IMR-90 (cell line): ENCODE data around the gene NLGN1. TPM values are rescaled to one million over a fixed set of nuclear protein-coding genes. Genes with fewer than 3 reads are reported as not detected.

ENCODE experiments used
- ATAC-seq: fragments of 200-7000 bp; cut with Tn5 transposase; 2 replicates; pipeline ENCODE4 v1.9.1; 2020; ENCODE audit warnings: low read depth, mild to moderate bottlenecking, moderate library complexity
- BruUV-seq: library from RNA; stranded (reverse); fragments of 400-500 nt; replicated peaks from 2 replicates; lab custom pipeline; 2021; lab: Mats Ljungman, UMichigan
- CTCF ChIA-PET: fragments of 300-600 bp; formaldehyde crosslinking; extraction: SDS; loops from one replicate; lab custom pipeline; 2021; ENCODE audit warnings: antibody characterized with exemption; lab: Yijun Ruan, JAX
- POLR2A ChIA-PET: fragments of 300-600 bp; sonication (Branson Sonifier 250); formaldehyde crosslinking; loops from one replicate; lab custom pipeline; 2022; ENCODE audit warnings: antibody characterized with exemption; ENCODE audit not compliant: unreplicated experiment; lab: Charles Lee
- DNase-seq: peaks from one replicate; pipeline ENCODE4 v3.0.0; 2013
- H2AFZ ChIP-seq: replicated peaks from 2 replicates; pipeline ENCODE3; 2013; ENCODE audit warnings: low read length, mild to moderate bottlenecking; ENCODE audit not compliant: poor library complexity
- H2AK5ac ChIP-seq: 2 replicates; pipeline ENCODE4 v1.6.1; 2013; ENCODE audit warnings: low read depth, low read length, inconsistent platforms
- H2AK9ac ChIP-seq: replicated peaks from 2 replicates; pipeline ENCODE3; 2013; ENCODE audit warnings: mild to moderate bottlenecking, low read depth, low read length, moderate library complexity; ENCODE audit not compliant: poor library complexity
- H2BK120ac ChIP-seq: 2 replicates; pipeline ENCODE4 v1.6.1; 2013; ENCODE audit warnings: low read depth, low read length, inconsistent platforms
- H2BK15ac ChIP-seq: 3 replicates; pipeline ENCODE4 v1.6.1; 2013; ENCODE audit warnings: low read depth, low read length, inconsistent platforms
- H2BK20ac ChIP-seq: 2 replicates; pipeline ENCODE4 v1.6.1; 2013; ENCODE audit warnings: low read depth, mild to moderate bottlenecking, inconsistent platforms, low read length, moderate library complexity
- H2BK5ac ChIP-seq: 2 replicates; pipeline ENCODE4 v1.6.1; 2013; ENCODE audit warnings: mild to moderate bottlenecking, low read depth, low read length, inconsistent platforms; ENCODE audit not compliant: poor library complexity, severe bottlenecking
- H3K14ac ChIP-seq: replicated peaks from 2 replicates; pipeline ENCODE4 v1.6.1; 2013; ENCODE audit warnings: low read depth, low read length, inconsistent platforms
- H3K18ac ChIP-seq: 2 replicates; pipeline ENCODE4 v1.6.1; 2013; ENCODE audit warnings: low read depth, low read length, control low read depth
- H3K23ac ChIP-seq: 2 replicates; pipeline ENCODE4 v1.6.1; 2013; ENCODE audit warnings: low read depth, low read length, inconsistent platforms
- H3K27ac ChIP-seq: 2 replicates; pipeline ENCODE4 v1.5.1; 2013; ENCODE audit warnings: mild to moderate bottlenecking, control low read depth, low read length; ENCODE audit not compliant: insufficient read depth
- H3K27me3 ChIP-seq: 2 replicates; pipeline ENCODE4 v1.6.1; 2013; ENCODE audit warnings: low read length; ENCODE audit not compliant: control insufficient read depth, insufficient read depth
- H3K36me3 ChIP-seq: 2 replicates; pipeline ENCODE4 v1.6.1; 2013; ENCODE audit warnings: low read length, mixed read lengths; ENCODE audit not compliant: control insufficient read depth, insufficient read depth
- H3K4ac ChIP-seq: 2 replicates; pipeline ENCODE4 v1.6.1; 2013; ENCODE audit warnings: low read depth, low read length, inconsistent platforms
- H3K4me1 ChIP-seq: 2 replicates; pipeline ENCODE4 v1.6.1; 2013; ENCODE audit warnings: low read length, mixed read lengths; ENCODE audit not compliant: control insufficient read depth, insufficient read depth
- H3K4me2 ChIP-seq: 2 replicates; pipeline ENCODE4 v1.6.1; 2013; ENCODE audit warnings: low read depth, mild to moderate bottlenecking, control low read depth, low read length, moderate library complexity
- H3K4me3 ChIP-seq: 2 replicates; pipeline ENCODE4 v1.5.1; 2013; ENCODE audit warnings: low read depth, mild to moderate bottlenecking, control low read depth, low read length, moderate library complexity; ENCODE audit not compliant: insufficient read depth
- H3K56ac ChIP-seq: 2 replicates; pipeline ENCODE4 v1.6.1; 2013; ENCODE audit warnings: low read length, inconsistent platforms; ENCODE audit not compliant: insufficient read depth; ENCODE audit errors: extremely low read depth
- H3K79me1 ChIP-seq, 2 experiments: 2 replicates each; pipeline ENCODE4 v1.6.1; 2013; ENCODE audit warnings: low read length in 2 of 2, inconsistent platforms in 1 of 2, low read depth in 1 of 2
- H3K9ac ChIP-seq: 2 replicates; pipeline ENCODE4 v1.6.1; 2013; ENCODE audit warnings: low read depth, low read length, control low read depth
- H3K9me1 ChIP-seq: 2 replicates; pipeline ENCODE4 v1.6.1; 2013; ENCODE audit warnings: low read length, inconsistent platforms; ENCODE audit not compliant: insufficient read depth
- H3K9me3 ChIP-seq: 2 replicates; pipeline ENCODE4 v1.6.1; 2013; ENCODE audit warnings: low read length; ENCODE audit not compliant: control insufficient read depth, insufficient read depth
- H4K20me1 ChIP-seq: 2 replicates; pipeline ENCODE4 v1.6.1; 2013; ENCODE audit warnings: low read length, inconsistent platforms; ENCODE audit not compliant: insufficient read depth
- H4K5ac ChIP-seq: 2 replicates; pipeline ENCODE4 v1.6.1; 2013; ENCODE audit warnings: mild to moderate bottlenecking, low read depth, low read length, control low read depth
- H4K8ac ChIP-seq, 2 experiments: 2 replicates each; pipeline ENCODE4 v1.6.1; 2013; ENCODE audit warnings: low read depth in 2 of 2, low read length in 2 of 2, control low read depth in 1 of 2, inconsistent platforms in 1 of 2
- H4K91ac ChIP-seq: 2 replicates; pipeline ENCODE4 v1.6.1; 2013; ENCODE audit warnings: low read depth, low read length, inconsistent platforms; ENCODE audit not compliant: insufficient read depth
- CEBPB ChIP-seq: IDR thresholded peaks from 2 replicates; pipeline ENCODE4 v1.6.1; 2012; ENCODE audit warnings: low read depth, low read length, improper control_type of control experiment
- FOS ChIP-seq: fragments of 150-350 bp; IDR thresholded peaks from 2 replicates; pipeline ENCODE4 v1.6.1; 2016; ENCODE audit warnings: low read depth, low read length
- MAFK ChIP-seq: IDR thresholded peaks from 2 replicates; pipeline ENCODE4 v1.6.1; 2012; ENCODE audit warnings: low read depth, low read length, improper control_type of control experiment
- MXI1 ChIP-seq: IDR thresholded peaks from 2 replicates; pipeline ENCODE4 v1.6.1; 2012; ENCODE audit warnings: low read depth, mild to moderate bottlenecking, low read length, moderate library complexity, borderline replicate concordance
- RAD21 ChIP-seq: IDR thresholded peaks from 2 replicates; pipeline ENCODE4 v1.6.1; 2012; ENCODE audit warnings: low read length, improper control_type of control experiment
- RFX5 ChIP-seq: IDR thresholded peaks from 2 replicates; pipeline ENCODE4 v1.8.0; 2012; ENCODE audit warnings: low read depth, mild to moderate bottlenecking, low read length, moderate library complexity
- WGBS, 2 experiments: methylation state at CpG; one replicate each; pipeline versions ENCODE4 v1.1.5 to v1.1.7; 2013; ENCODE audit warnings: missing lambda C conversion rate in 2 of 2; ENCODE audit not compliant: insufficient read length in 1 of 2; ENCODE audit errors: extremely low coverage in 2 of 2; 5-methylcytosine and 5-hydroxymethylcytosine counted together
- dilution Hi-C: fragments of 300-500 bp; cut with HindIII; formaldehyde crosslinking; loops from one replicate; pipeline ENCODE4 v1.14.3; 2018; ENCODE audit warnings: low sequenced_read_pairs; ENCODE audit not compliant: unreplicated experiment
- in situ Hi-C: fragments of 300-500 bp; cut with MboI; formaldehyde crosslinking; loops from 3 replicates; pipeline ENCODE4 v1.14.3; 2019; ENCODE audit warnings: low sequenced_read_pairs, inconsistent platforms, mixed read lengths
- intact Hi-C: fragments of 100-400 bp; cut with micrococcal nuclease; formaldehyde crosslinking; loops from 2 replicates; pipeline ENCODE4 v1.10.0; 2022
- polyA plus RNA-seq, 3 experiments: library from polyadenylated mRNA; depleted of rRNA; stranded (reverse); fragments of >200 nt; gene quantifications; 2 replicates each; pipeline ENCODE4 v1.2.3, GENCODE V29; 2012; ENCODE audit warnings: low replicate concordance in 1 of 3
- total RNA-seq: library from RNA; depleted of rRNA; stranded (reverse); fragments of >200 nt; gene quantifications from 2 replicates; pipeline ENCODE4 v1.2.3, GENCODE V29; 2012
- TF ChIP-seq, protein P1 (sequence below): conservative IDR thresholded peaks from 2 replicates; pipeline ENCODE4 v1.5.1; 2012; ENCODE audit warnings: mild to moderate bottlenecking, low read depth, low read length, improper control_type of control experiment

Gene NLGN1
- total and polyA plus RNA-seq, 2 of the 4 experiments (the other 2 are of a cell fraction): 1.8 to 12.5 TPM

GRCh38 chr3:174035328-174035886, 637.9 kb downstream of the NLGN1 start:
- no peak overlapping the region for H3K4ac ChIP-seq
- H3K14ac ChIP-seq: no peak overlapping the region
- H4K5ac ChIP-seq: no peak overlapping the region
- no peak overlapping the region for H2AFZ ChIP-seq
- H4K20me1 ChIP-seq: no peaks in the 10 kb centered on the region
- no CpG with 5 or more reads among the region's 4 CpGs for WGBS, 2 experiments
- dilution Hi-C loops: no loop called here
- no peaks in the 10 kb centered on the region for H3K9me3 ChIP-seq
- H3K4me3 ChIP-seq: no peak overlapping the region
- peak; percentile 19 for DNase-seq
- H2AK5ac ChIP-seq: no peak overlapping the region
- H2BK120ac ChIP-seq: no peak overlapping the region
- H4K8ac ChIP-seq: no peak overlapping the region
- no peak overlapping the region for H2AK9ac ChIP-seq
- POLR2A ChIA-PET: no interaction called here
- no peak overlapping the region for H3K4me2 ChIP-seq
- no peak overlapping the region for H2BK15ac ChIP-seq
- no peaks in the 10 kb centered on the region for H3K9me1 ChIP-seq
- H4K91ac ChIP-seq: no peak overlapping the region
- no peaks in the 10 kb centered on the region for H3K36me3 ChIP-seq
- in situ Hi-C loops: no loop called here
- intact Hi-C loops: no loop called here
- H3K79me1 ChIP-seq: no peaks in the 10 kb centered on the region
- no peak for TF ChIP-seq RAD21
- no peak for TF ChIP-seq FOS
- no peak for TF ChIP-seq CEBPB
- TF ChIP-seq RFX5: no peak
- TF ChIP-seq MXI1: no peak
- TF ChIP-seq, protein P1, sequence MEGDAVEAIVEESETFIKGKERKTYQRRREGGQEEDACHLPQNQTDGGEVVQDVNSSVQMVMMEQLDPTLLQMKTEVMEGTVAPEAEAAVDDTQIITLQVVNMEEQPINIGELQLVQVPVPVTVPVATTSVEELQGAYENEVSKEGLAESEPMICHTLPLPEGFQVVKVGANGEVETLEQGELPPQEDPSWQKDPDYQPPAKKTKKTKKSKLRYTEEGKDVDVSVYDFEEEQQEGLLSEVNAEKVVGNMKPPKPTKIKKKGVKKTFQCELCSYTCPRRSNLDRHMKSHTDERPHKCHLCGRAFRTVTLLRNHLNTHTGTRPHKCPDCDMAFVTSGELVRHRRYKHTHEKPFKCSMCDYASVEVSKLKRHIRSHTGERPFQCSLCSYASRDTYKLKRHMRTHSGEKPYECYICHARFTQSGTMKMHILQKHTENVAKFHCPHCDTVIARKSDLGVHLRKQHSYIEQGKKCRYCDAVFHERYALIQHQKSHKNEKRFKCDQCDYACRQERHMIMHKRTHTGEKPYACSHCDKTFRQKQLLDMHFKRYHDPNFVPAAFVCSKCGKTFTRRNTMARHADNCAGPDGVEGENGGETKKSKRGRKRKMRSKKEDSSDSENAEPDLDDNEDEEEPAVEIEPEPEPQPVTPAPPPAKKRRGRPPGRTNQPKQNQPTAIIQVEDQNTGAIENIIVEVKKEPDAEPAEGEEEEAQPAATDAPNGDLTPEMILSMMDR: no peak
- TF ChIP-seq MAFK: no peak
- H3K9ac ChIP-seq: no peak overlapping the region
- no peak overlapping the region for H2BK20ac ChIP-seq
- no peak overlapping the region for H3K23ac ChIP-seq
- H2BK5ac ChIP-seq: no peak overlapping the region
- no peaks in the 10 kb centered on the region for H3K27me3 ChIP-seq
- BruUV-seq: no TSS peak
- H3K18ac ChIP-seq: no peak overlapping the region
- CTCF ChIA-PET: interaction anchor here (1.0 kb wide), 1 partner anchor 9 kb away, joined by 3 read pairs; no protein-coding TSS in a partner anchor
- no peak overlapping the region for H3K27ac ChIP-seq
- H3K56ac ChIP-seq: no peak overlapping the region
- no peaks in the 10 kb centered on the region for H3K4me1 ChIP-seq
- ATAC-seq: no peak
